ENCODE data around the gene PHC3. TPM values are rescaled to one million over a fixed set of nuclear protein-coding genes. Genes with fewer than 3 reads are reported as not detected.
A peak's percentile ranks its signal among the peaks of the same experiment; 100 is the strongest.

The PHC3 gene
- total RNA-seq, 2 experiments from 2014 or later, result 37.4 to 38.7 TPM

- no peak for DNase-seq
- POLR2A ChIA-PET, result no interaction called here
- Mint-ChIP-seq H3K4me3 (no peak overlapping the region), H3K4me1 (ENCODE audit: low read depth) (peaks cover 19% of the 10 kb centered on the region), H3K27me3 (no peaks in the 10 kb centered on the region), H3K27ac (peak overlapping the region; percentile 28), H3K9me3 (no peaks in the 10 kb centered on the region), H3K36me3 (peaks cover 25% of the 10 kb centered on the region)
- intact Hi-C loops (cut with micrococcal nuclease), result loop anchor here (2.0 kb wide), 1 partner anchor 33 kb away; no protein-coding TSS in a partner anchor
- CTCF ChIA-PET, result interaction anchor here (1.0 to 1.5 kb wide), 2 partner anchors 9 to 226 kb away, joined by 3 read pairs; no protein-coding TSS in a partner anchor
These were observed 91.5 kb downstream of the PHC3 start for GRCh38 chr3:170089862-170090600.

GRCh38 chr3:170085396-170085795, 96.1 kb downstream of the PHC3 start:
- H3K4me1 Mint-ChIP-seq (ENCODE audit: low read depth), result peaks cover 8% of the 10 kb centered on the region
- H3K27me3 Mint-ChIP-seq, result no peaks in the 10 kb centered on the region
- no peak for DNase-seq
- intact Hi-C loops (cut with micrococcal nuclease), result no loop called here
- H3K4me3 Mint-ChIP-seq, result no peak overlapping the region
- no peak overlapping the region for H3K27ac Mint-ChIP-seq
- POLR2A ChIA-PET, result no interaction called here
- CTCF ChIA-PET, result no interaction called here
- no peaks in the 10 kb centered on the region for H3K9me3 Mint-ChIP-seq
- peaks cover 20% of the 10 kb centered on the region for H3K36me3 Mint-ChIP-seq

- Mint-ChIP-seq H3K27ac (no peak overlapping the region), H3K4me3 (no peak overlapping the region), H3K9me3 (no peaks in the 10 kb centered on the region), H3K4me1 (ENCODE audit: low read depth) (peaks cover 2% of the 10 kb centered on the region), H3K36me3 (peaks cover 14% of the 10 kb centered on the region), H3K27me3 (no peaks in the 10 kb centered on the region)
- intact Hi-C loops (cut with micrococcal nuclease), result no loop called here
- no peak for DNase-seq
- POLR2A ChIA-PET, result no interaction called here
- CTCF ChIA-PET, result no interaction called here
These were observed 98.2 kb downstream of the PHC3 start for GRCh38 chr3:170083343-170083742.

- intact Hi-C loops (cut with micrococcal nuclease), result no loop called here
- Mint-ChIP-seq H3K27me3 (no peaks in the 10 kb centered on the region), H3K4me1 (ENCODE audit: low read depth) (peaks cover 2% of the 10 kb centered on the region), H3K36me3 (peaks cover 12% of the 10 kb centered on the region), H3K27ac (no peak overlapping the region), H3K9me3 (no peaks in the 10 kb centered on the region), H3K4me3 (no peak overlapping the region)
- DNase-seq, result no peak
- POLR2A ChIA-PET, result no interaction called here
- CTCF ChIA-PET, result no interaction called here
These were observed 100.3 kb downstream of the PHC3 start for GRCh38 chr3:170081079-170081741.

GRCh38 chr3:170080605-170081004, 100.9 kb downstream of the PHC3 start:
- Mint-ChIP-seq H3K27me3 (no peaks in the 10 kb centered on the region), H3K9me3 (no peaks in the 10 kb centered on the region), H3K27ac (no peak overlapping the region), H3K4me1 (ENCODE audit: low read depth) (peaks cover 1% of the 10 kb centered on the region), H3K36me3 (peaks cover 11% of the 10 kb centered on the region), H3K4me3 (no peak overlapping the region)
- CTCF ChIA-PET, result no interaction called here
- POLR2A ChIA-PET, result no interaction called here
- intact Hi-C loops (cut with micrococcal nuclease), result no loop called here
- DNase-seq, result no peak

- ChIA-PET CTCF (interaction anchor here (0.9 to 1.4 kb wide), 2 partner anchors 23 to 42 kb away, joined by 3 to 4 read pairs; partner anchors contain the start of gene GPR160), POLR2A (no interaction called here)
- no peak for DNase-seq
- Mint-ChIP-seq H3K36me3 (peaks cover 9% of the 10 kb centered on the region), H3K4me3 (no peak overlapping the region), H3K27ac (no peak overlapping the region), H3K9me3 (no peaks in the 10 kb centered on the region), H3K27me3 (no peaks in the 10 kb centered on the region), H3K4me1 (ENCODE audit: low read depth) (no peaks in the 10 kb centered on the region)
- intact Hi-C loops (cut with micrococcal nuclease), result no loop called here
These were observed 101.9 kb downstream of the PHC3 start for GRCh38 chr3:170079536-170080165.

- Mint-ChIP-seq H3K9me3 (no peaks in the 10 kb centered on the region), H3K4me1 (ENCODE audit: low read depth) (no peaks in the 10 kb centered on the region), H3K27me3 (no peaks in the 10 kb centered on the region), H3K27ac (no peak overlapping the region), H3K4me3 (no peak overlapping the region), H3K36me3 (peaks cover 8% of the 10 kb centered on the region)
- POLR2A ChIA-PET, result interaction anchor here (0.5 to 0.6 kb wide), 2 partner anchors 91 to 173 kb away, joined by 3 to 4 read pairs; no protein-coding TSS in a partner anchor
- no peak for DNase-seq
- CTCF ChIA-PET, result interaction anchor here (0.9 to 1.4 kb wide), 2 partner anchors 22 to 41 kb away, joined by 3 to 4 read pairs; partner anchors contain the start of gene GPR160
- intact Hi-C loops (cut with micrococcal nuclease), result no loop called here
These were observed 102.8 kb downstream of the PHC3 start for GRCh38 chr3:170078620-170079281.

- CTCF ChIA-PET, result no interaction called here
- intact Hi-C loops (cut with micrococcal nuclease), result no loop called here
- no peaks in the 10 kb centered on the region for H3K4me1 Mint-ChIP-seq (ENCODE audit: low read depth)
- no peak for DNase-seq
- no peaks in the 10 kb centered on the region for H3K27me3 Mint-ChIP-seq
- H3K27ac Mint-ChIP-seq, result no peak overlapping the region
- H3K4me3 Mint-ChIP-seq, result no peak overlapping the region
- H3K9me3 Mint-ChIP-seq, result peaks cover 4% of the 10 kb centered on the region
- POLR2A ChIA-PET, result no interaction called here
- peaks cover 5% of the 10 kb centered on the region for H3K36me3 Mint-ChIP-seq
These were observed 104.2 kb downstream of the PHC3 start for GRCh38 chr3:170077361-170077760.

- H3K27ac Mint-ChIP-seq, result no peak overlapping the region
- intact Hi-C loops (cut with micrococcal nuclease), result no loop called here
- H3K4me3 Mint-ChIP-seq, result no peak overlapping the region
- peaks cover 5% of the 10 kb centered on the region for H3K36me3 Mint-ChIP-seq
- no peaks in the 10 kb centered on the region for H3K27me3 Mint-ChIP-seq
- DNase-seq, result no peak
- H3K9me3 Mint-ChIP-seq, result peaks cover 6% of the 10 kb centered on the region
- ChIA-PET CTCF (no interaction called here), POLR2A (no interaction called here)
- no peaks in the 10 kb centered on the region for H3K4me1 Mint-ChIP-seq (ENCODE audit: low read depth)
These were observed 104.8 kb downstream of the PHC3 start for GRCh38 chr3:170076715-170077238.

- H3K27me3 Mint-ChIP-seq, result no peaks in the 10 kb centered on the region
- no peaks in the 10 kb centered on the region for H3K4me1 Mint-ChIP-seq (ENCODE audit: low read depth)
- no peak overlapping the region for H3K4me3 Mint-ChIP-seq
- CTCF ChIA-PET, result no interaction called here
- H3K9me3 Mint-ChIP-seq, result peaks cover 6% of the 10 kb centered on the region
- H3K27ac Mint-ChIP-seq, result no peak overlapping the region
- DNase-seq, result no peak
- POLR2A ChIA-PET, result no interaction called here
- intact Hi-C loops (cut with micrococcal nuclease), result no loop called here
- H3K36me3 Mint-ChIP-seq, result peaks cover 5% of the 10 kb centered on the region
These were observed 106.0 kb downstream of the PHC3 start for GRCh38 chr3:170075441-170076091.

GRCh38 chr3:170064108-170064507, 117.4 kb downstream of the PHC3 start:
- POLR2A ChIA-PET, result no interaction called here
- H3K36me3 Mint-ChIP-seq, result peaks cover 4% of the 10 kb centered on the region

More at GRCh38 chr3:170064108-170064507, 117.4 kb downstream of the PHC3 start:
- Mint-ChIP-seq H3K27ac (no peak overlapping the region), H3K27me3 (no peaks in the 10 kb centered on the region), H3K4me1 (ENCODE audit: low read depth) (no peaks in the 10 kb centered on the region), H3K4me3 (no peak overlapping the region), H3K9me3 (no peaks in the 10 kb centered on the region)
- DNase-seq, result no peak
- CTCF ChIA-PET, result no interaction called here
- intact Hi-C loops (cut with micrococcal nuclease), result no loop called here

Measured in activated CD4-positive, alpha-beta memory T cell treated with anti-CD3 and anti-CD28 coated beads for 36 hours (primary cell).